HG03565 (cell line): ENCODE results near the gene NKPD1.

Source experiments
- ATAC-seq: cut with Tn5 transposase; IDR thresholded peaks from one replicate; pipeline ENCODE4 v1.9.1; 2021; ENCODE audit warnings: mild to moderate bottlenecking, moderate library complexity; ENCODE audit not compliant: unreplicated experiment

The NKPD1 gene

GRCh38 chr19:45141203-45141900 lies 19.4 kb downstream of the NKPD1 start:
- ATAC-seq, result no peak

GRCh38 chr19:45140533-45140932 lies 20.2 kb downstream of the NKPD1 start:
- ATAC-seq, result no peak

GRCh38 chr19:45140144-45140503 lies 20.7 kb downstream of the NKPD1 start:
- ATAC-seq, result no peak

GRCh38 chr19:45139286-45140143 lies 21.3 kb downstream of the NKPD1 start:
- ATAC-seq, result no peak

- ATAC-seq, result no peak
These were observed 22.5 kb downstream of the NKPD1 start for GRCh38 chr19:45138303-45138751.

GRCh38 chr19:45137179-45137761 lies 23.5 kb downstream of the NKPD1 start:
- ATAC-seq, result peak; percentile 60

- ATAC-seq, result no peak
These were observed 24.1 kb downstream of the NKPD1 start for GRCh38 chr19:45136507-45137178.

GRCh38 chr19:45135176-45135885 lies 25.5 kb downstream of the NKPD1 start:
- ATAC-seq, result no peak

- ATAC-seq, result no peak
These were observed 27.1 kb downstream of the NKPD1 start for GRCh38 chr19:45133661-45134060.

- no peak for ATAC-seq
These were observed 29.7 kb downstream of the NKPD1 start for GRCh38 chr19:45130888-45131615.

- ATAC-seq, result no peak
These were observed 30.5 kb downstream of the NKPD1 start for GRCh38 chr19:45130236-45130635.

- ATAC-seq, result no peak
These were observed 32.0 kb downstream of the NKPD1 start for GRCh38 chr19:45128806-45129205.

GRCh38 chr19:45128146-45128545 lies 32.6 kb downstream of the NKPD1 start:
- no peak for ATAC-seq

GRCh38 chr19:45126654-45127053 lies 34.1 kb downstream of the NKPD1 start:
- no peak for ATAC-seq

GRCh38 chr19:45125975-45126493 lies 34.7 kb downstream of the NKPD1 start:
- no peak for ATAC-seq

GRCh38 chr19:45125360-45125759 lies 35.4 kb downstream of the NKPD1 start:
- no peak for ATAC-seq

GRCh38 chr19:45124021-45124420 lies 36.8 kb downstream of the NKPD1 start:
- no peak for ATAC-seq

GRCh38 chr19:45123440-45123850 lies 37.3 kb downstream of the NKPD1 start:
- ATAC-seq, result no peak

- ATAC-seq, result no peak
These were observed 38.0 kb downstream of the NKPD1 start for GRCh38 chr19:45122832-45123231.
